ENCODE results near the gene RAB38.

DNA sequence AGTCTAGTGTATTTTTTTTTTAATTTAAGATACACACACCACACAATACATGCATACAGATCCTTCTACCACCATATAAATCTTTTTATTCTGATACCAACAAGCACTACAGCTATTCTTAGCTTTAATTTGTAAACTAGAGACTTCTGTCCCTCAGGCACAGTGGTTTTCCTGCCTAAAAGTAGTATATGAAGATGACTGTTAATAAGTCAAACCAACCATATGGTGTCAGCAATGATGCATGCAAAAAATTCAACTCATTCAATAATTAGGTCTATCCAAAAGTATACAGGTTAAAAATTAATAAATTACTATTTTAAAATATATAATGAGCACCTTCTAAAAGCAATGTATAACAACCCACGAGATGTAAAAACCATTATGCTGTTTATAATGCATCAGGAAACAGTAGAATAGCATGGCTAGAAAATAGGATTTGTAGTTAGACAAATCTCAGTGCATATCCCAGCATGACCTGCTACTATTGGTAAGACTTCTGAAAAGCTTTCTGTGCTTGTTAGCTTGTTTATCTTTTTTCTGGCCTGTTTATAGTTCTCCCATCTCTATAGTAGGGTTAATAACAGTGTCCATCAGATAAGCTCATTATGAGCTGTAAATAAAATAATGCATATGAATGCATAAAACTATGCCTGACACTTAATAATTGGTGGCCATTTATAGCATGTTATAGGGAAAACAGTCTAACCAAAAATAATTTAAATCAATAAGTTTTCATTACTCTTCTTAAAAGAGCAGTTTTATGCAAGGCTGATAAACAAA lies 10.2 kb downstream of the RAB38 start:
- TF ChIP-seq TEAD4 (IDR thresholded peaks at IDR 0.05) = no peak
- no peak for TF ChIP-seq EP300 (IDR thresholded peaks at IDR 0.05; ENCODE audit: borderline replicate concordance)
- TF ChIP-seq, protein P1, sequence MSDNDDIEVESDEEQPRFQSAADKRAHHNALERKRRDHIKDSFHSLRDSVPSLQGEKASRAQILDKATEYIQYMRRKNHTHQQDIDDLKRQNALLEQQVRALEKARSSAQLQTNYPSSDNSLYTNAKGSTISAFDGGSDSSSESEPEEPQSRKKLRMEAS (IDR thresholded peaks at IDR 0.05) = no peak
- TF ChIP-seq REST (IDR thresholded peaks at IDR 0.05; ENCODE audit: low read depth) = no peak
- TF ChIP-seq YY1 (IDR thresholded peaks at IDR 0.05; ENCODE audit: low read depth) = no peak
- no peak for TF ChIP-seq RAD21 (IDR thresholded peaks at IDR 0.05; ENCODE audit: low read depth)
- TF ChIP-seq TCF12 (IDR thresholded peaks at IDR 0.05; ENCODE audit: low read depth) = no peak
- no peak for TF ChIP-seq ZBTB7A (IDR thresholded peaks at IDR 0.05; ENCODE audit: low read depth)
- TF ChIP-seq FOXM1 (IDR thresholded peaks at IDR 0.05; ENCODE audit: borderline replicate concordance, low read depth) = no peak
- TF ChIP-seq CREB1 (IDR thresholded peaks at IDR 0.05; ENCODE audit: low read depth) = no peak
- TF ChIP-seq CEBPB (IDR thresholded peaks at IDR 0.05) = no peak

Measured in Ishikawa (cell line).